HepG2 (cell line): ENCODE measurements around the gene ATP1A1. TPM values are rescaled to one million over a fixed set of nuclear protein-coding genes. Genes with fewer than 3 reads are reported as not detected.

ENCODE experiments used
- ATAD3A ChIP-seq: sonication (generic); formaldehyde crosslinking; IDR thresholded peaks from 2 replicates; pipeline ENCODE4 v1.4.0; 2020; ENCODE audit warnings: missing genetic modification reagents
- FOSL1 ChIP-seq: sonication (generic); formaldehyde crosslinking; IDR thresholded peaks from 2 replicates; pipeline ENCODE4 v1.9.0; 2021; ENCODE audit warnings: missing genetic modification reagents, borderline replicate concordance
- KAT2B ChIP-seq: fragments of 150-350 bp; IDR thresholded peaks from 2 replicates; pipeline ENCODE4 v1.6.1; 2014; ENCODE audit warnings: low read depth, low read length, borderline replicate concordance
- LRRFIP1 ChIP-seq: sonication (generic); formaldehyde crosslinking; conservative IDR thresholded peaks from 2 replicates; pipeline ENCODE4 v1.4.0; 2020; ENCODE audit warnings: missing genetic modification reagents
- MAFF ChIP-seq: IDR thresholded peaks from 2 replicates; pipeline ENCODE4 v1.6.1; 2011; ENCODE audit warnings: low read depth, low read length, improper control_type of control experiment
- NFRKB ChIP-seq: fragments of 450-650 bp; IDR thresholded peaks from 2 replicates; pipeline ENCODE4 v1.6.1; 2017
- PCBP1 ChIP-seq: fragments of 200-400 bp; formaldehyde crosslinking; IDR thresholded peaks from 2 replicates; pipeline ENCODE4 v1.6.1; 2017; ENCODE audit warnings: mild to moderate bottlenecking, low read depth, low read length, borderline replicate concordance
- POGZ ChIP-seq: sonication (generic); formaldehyde crosslinking; IDR thresholded peaks from 2 replicates; pipeline ENCODE4 v1.4.0; 2020; ENCODE audit warnings: mild to moderate bottlenecking, missing genetic modification reagents
- SNAI1 ChIP-seq: sonication (generic); formaldehyde crosslinking; IDR thresholded peaks from 2 replicates; pipeline ENCODE4 v1.5.0; 2020; ENCODE audit warnings: mild to moderate bottlenecking, missing genetic modification reagents, borderline replicate concordance
- TFE3 ChIP-seq: IDR thresholded peaks from 2 replicates; pipeline ENCODE4 v1.6.1; 2016
- ZBTB26 ChIP-seq: IDR thresholded peaks from 2 replicates; pipeline ENCODE4 v1.6.1; 2016; ENCODE audit warnings: missing compliant biosample characterization, missing genetic modification reagents, borderline replicate concordance
- ZNF232 ChIP-seq: sonication (generic); formaldehyde crosslinking; IDR thresholded peaks from 2 replicates; pipeline ENCODE4 v1.4.0; 2020; ENCODE audit warnings: missing genetic modification reagents, borderline replicate concordance
- ZNF280B ChIP-seq: sonication (generic); formaldehyde crosslinking; IDR thresholded peaks from 2 replicates; pipeline ENCODE4 v1.5.0; 2020; ENCODE audit warnings: missing genetic modification reagents, mild to moderate bottlenecking, borderline replicate concordance
- ZNF512 ChIP-seq: sonication (generic); formaldehyde crosslinking; IDR thresholded peaks from 2 replicates; pipeline ENCODE4 v1.4.0; 2020; ENCODE audit warnings: mild to moderate bottlenecking, missing genetic modification reagents
- ZNF549 ChIP-seq: sonication (generic); formaldehyde crosslinking; IDR thresholded peaks from 2 replicates; pipeline ENCODE4 v1.5.0; 2020; ENCODE audit warnings: missing genetic modification reagents
- ZNF615 ChIP-seq: sonication (generic); formaldehyde crosslinking; IDR thresholded peaks from 2 replicates; pipeline ENCODE4 v1.5.0; 2020; ENCODE audit warnings: mild to moderate bottlenecking, missing genetic modification reagents, borderline replicate concordance
- ZNF724P ChIP-seq: sonication (generic); formaldehyde crosslinking; IDR thresholded peaks from 2 replicates; pipeline ENCODE4 v1.8.0; 2022; ENCODE audit warnings: missing genetic modification reagents, borderline replicate concordance
- ZNF768 ChIP-seq: sonication (generic); formaldehyde crosslinking; IDR thresholded peaks from 2 replicates; pipeline ENCODE4 v1.4.0; 2020; ENCODE audit warnings: missing genetic modification reagents
- ZNF784 ChIP-seq: sonication (generic); formaldehyde crosslinking; IDR thresholded peaks from 2 replicates; pipeline ENCODE4 v1.5.1; 2020; ENCODE audit warnings: missing genetic modification reagents, mild to moderate bottlenecking, borderline replicate concordance
- ZSCAN29 ChIP-seq: sonication (generic); formaldehyde crosslinking; conservative IDR thresholded peaks from 2 replicates; pipeline ENCODE4 v1.4.0; 2020; ENCODE audit warnings: mild to moderate bottlenecking, missing genetic modification reagents
- polyA plus RNA-seq, 8 experiments: library from polyadenylated mRNA; depleted of rRNA in 3 of 8; stranded (reverse) in 7 of 8; unstranded in 1 of 8; fragments of >200 nt; fragmentation: Illumina TruSeq in 4 of 8; extraction: Trizol in 4 of 8; gene quantifications; 2 replicates each; pipeline versions ENCODE4 v1.2.1 to v1.2.3, GENCODE V29; 2011 to 2016; ENCODE audit warnings: low read depth in 4 of 8, missing spikeins in 1 of 8, mixed read lengths in 1 of 8; ENCODE audit not compliant: insufficient read depth in 1 of 8
- total RNA-seq, 5 experiments: library from RNA; depleted of rRNA; stranded (reverse); fragments of >200 nt; fragmentation: Illumina TruSeq; extraction: Trizol; gene quantifications; 2 replicates each; pipeline ENCODE4 v1.2.3, GENCODE V29; 2016; ENCODE audit warnings: low read depth in 1 of 5

ATP1A1 gene
- total and polyA plus RNA-seq, 2 of the 13 experiments (the other 11 are each of a cell fraction or from before 2014, with no cell fraction given), result 280 to 705 TPM

- TF ChIP-seq ATAD3A (CRISPR knock-in tag), result no peak
- no peak for TF ChIP-seq ZNF280B (CRISPR knock-in tag)
- TF ChIP-seq TFE3 (CRISPR knock-in tag), result no peak
- no peak for TF ChIP-seq ZNF615
- no peak for TF ChIP-seq KAT2B
- TF ChIP-seq SNAI1 (CRISPR knock-in tag), result 0 out of 2 replicates have a peak, but pooled peaks have one; percentile 30
- TF ChIP-seq MAFF, result no peak
- peak; percentile 45; the same call in 1 of the 2 replicates for TF ChIP-seq ZBTB26 (CRISPR knock-in tag)
- no peak for TF ChIP-seq PCBP1
- no peak for TF ChIP-seq ZNF512
- no peak for TF ChIP-seq NFRKB
- peak; percentile 26; the same call in 1 of the 2 replicates for TF ChIP-seq ZNF784
- no peak for TF ChIP-seq ZNF549
- peak; percentile 66; the same call in 1 of the 2 replicates for TF ChIP-seq ZNF232
- no peak for TF ChIP-seq FOSL1 (CRISPR knock-in tag)
- no peak for TF ChIP-seq LRRFIP1 (CRISPR knock-in tag)
- TF ChIP-seq ZNF724P, result peak; percentile 96
- TF ChIP-seq ZSCAN29 (CRISPR knock-in tag), result peak; percentile 62; the same call in 1 of the 2 replicates
- peak; percentile 70 for TF ChIP-seq POGZ (CRISPR knock-in tag)
- TF ChIP-seq ZNF768 (CRISPR knock-in tag), result peak; percentile 39; the same call in 1 of the 2 replicates
These were observed at the start of gene ATP1A1 (continued) for GRCh38 chr1:116372651-116373430.
